Measurements from ENCODE around the gene KRT13.

The KRT13 gene

GRCh38 chr17:41478237-41478636, 27.2 kb downstream of the KRT13 start:
- Histone ChIP-seq H3K27ac (no peak overlapping the region), H3K4me1 (ENCODE audit: low read depth, poor library complexity, severe bottlenecking) (no peaks in the 10 kb centered on the region), H3K9ac (no peak overlapping the region), H2AFZ (ENCODE audit: low read depth) (no peak overlapping the region), H3K27me3 (ENCODE audit: insufficient read depth, low read depth) (no peaks in the 10 kb centered on the region), H3K4me2 (no peak overlapping the region), H3K4me3 (IDR thresholded peaks at IDR 0.05; ENCODE audit: insufficient read depth, low read depth, low read length) (no peak overlapping the region), H3K36me3 (ENCODE audit: insufficient read depth) (no peaks in the 10 kb centered on the region), H4K20me1 (ENCODE audit: insufficient read depth) (no peaks in the 10 kb centered on the region), H3K79me2 (ENCODE audit: insufficient read depth, low read depth) (no peaks in the 10 kb centered on the region)
- TF ChIP-seq CTCF (conservative IDR thresholded peaks at IDR 0.05; ENCODE audit: low read depth, low read length), result no peak

- no peak overlapping the region for H2AFZ ChIP-seq (ENCODE audit: low read depth)
- H3K4me2 ChIP-seq, result no peak overlapping the region
- no peaks in the 10 kb centered on the region for H3K27me3 ChIP-seq (ENCODE audit: insufficient read depth, low read depth)
- H3K36me3 ChIP-seq (ENCODE audit: insufficient read depth), result no peaks in the 10 kb centered on the region
- H3K9ac ChIP-seq, result no peak overlapping the region
- no peak overlapping the region for H3K4me3 ChIP-seq (IDR thresholded peaks at IDR 0.05; ENCODE audit: insufficient read depth, low read depth, low read length)
- no peak overlapping the region for H3K27ac ChIP-seq
- no peaks in the 10 kb centered on the region for H3K4me1 ChIP-seq (ENCODE audit: low read depth, poor library complexity, severe bottlenecking)
- no peaks in the 10 kb centered on the region for H4K20me1 ChIP-seq (ENCODE audit: insufficient read depth)
- no peak for TF ChIP-seq CTCF (conservative IDR thresholded peaks at IDR 0.05; ENCODE audit: low read depth, low read length)
- H3K79me2 ChIP-seq (ENCODE audit: insufficient read depth, low read depth), result no peaks in the 10 kb centered on the region
These were observed 28.3 kb downstream of the KRT13 start for GRCh38 chr17:41476866-41477815.

GRCh38 chr17:41475421-41475820, 30.0 kb downstream of the KRT13 start:
- H3K4me2 ChIP-seq, result no peak overlapping the region
- no peak overlapping the region for H3K4me3 ChIP-seq (IDR thresholded peaks at IDR 0.05; ENCODE audit: insufficient read depth, low read depth, low read length)
- H3K27ac ChIP-seq, result no peak overlapping the region
- H3K27me3 ChIP-seq (ENCODE audit: insufficient read depth, low read depth), result no peaks in the 10 kb centered on the region
- no peak overlapping the region for H3K9ac ChIP-seq
- no peak for TF ChIP-seq CTCF (conservative IDR thresholded peaks at IDR 0.05; ENCODE audit: low read depth, low read length)
- no peaks in the 10 kb centered on the region for H4K20me1 ChIP-seq (ENCODE audit: insufficient read depth)
- H3K79me2 ChIP-seq (ENCODE audit: insufficient read depth, low read depth), result no peaks in the 10 kb centered on the region
- no peak overlapping the region for H2AFZ ChIP-seq (ENCODE audit: low read depth)
- no peaks in the 10 kb centered on the region for H3K36me3 ChIP-seq (ENCODE audit: insufficient read depth)
- no peaks in the 10 kb centered on the region for H3K4me1 ChIP-seq (ENCODE audit: low read depth, poor library complexity, severe bottlenecking)

GRCh38 chr17:41474863-41475262, 30.5 kb downstream of the KRT13 start:
- Histone ChIP-seq H3K4me2 (no peak overlapping the region), H3K36me3 (ENCODE audit: insufficient read depth) (no peaks in the 10 kb centered on the region), H3K4me3 (IDR thresholded peaks at IDR 0.05; ENCODE audit: insufficient read depth, low read depth, low read length) (no peak overlapping the region), H2AFZ (ENCODE audit: low read depth) (no peak overlapping the region), H3K4me1 (ENCODE audit: low read depth, poor library complexity, severe bottlenecking) (no peaks in the 10 kb centered on the region), H3K27ac (no peak overlapping the region), H3K79me2 (ENCODE audit: insufficient read depth, low read depth) (no peaks in the 10 kb centered on the region), H3K27me3 (ENCODE audit: insufficient read depth, low read depth) (no peaks in the 10 kb centered on the region), H4K20me1 (ENCODE audit: insufficient read depth) (no peaks in the 10 kb centered on the region), H3K9ac (no peak overlapping the region)
- TF ChIP-seq CTCF (conservative IDR thresholded peaks at IDR 0.05; ENCODE audit: low read depth, low read length), result no peak
